ENCODE measurements around the gene DRC1.
"Not testable (repeated sequence)": the region's sequence is repeated elsewhere in the genome, so short reads cannot be mapped to it uniquely, and the experiment has no call there.

DRC1 gene

GRCh38 chr2:26463244-26464192, 61.8 kb downstream of the DRC1 start:
- no peak for DNase-seq (ENCODE audit: low spot score)

- DNase-seq (ENCODE audit: low spot score): no peak
These were observed 62.9 kb downstream of the DRC1 start for GRCh38 chr2:26464390-26465265.

GRCh38 chr2:26465266-26465925, 63.7 kb downstream of the DRC1 start:
- no peak for DNase-seq (ENCODE audit: low spot score)

- no peak for DNase-seq (ENCODE audit: low spot score)
These were observed 64.3 kb downstream of the DRC1 start for GRCh38 chr2:26465981-26466471.

- no peak for DNase-seq (ENCODE audit: low spot score)
These were observed 65.1 kb downstream of the DRC1 start for GRCh38 chr2:26466662-26467310.

- DNase-seq (ENCODE audit: low spot score): not testable (repeated sequence)
These were observed 66.8 kb downstream of the DRC1 start for GRCh38 chr2:26468544-26468943.

- no peak for DNase-seq (ENCODE audit: low spot score)
These were observed 67.5 kb downstream of the DRC1 start for GRCh38 chr2:26469092-26469710.

- no peak for DNase-seq (ENCODE audit: low spot score)
These were observed 68.2 kb downstream of the DRC1 start for GRCh38 chr2:26469955-26470354.

GRCh38 chr2:26470601-26471260, 69.0 kb downstream of the DRC1 start:
- no peak for DNase-seq (ENCODE audit: low spot score)

- no peak for DNase-seq (ENCODE audit: low spot score)
These were observed 69.6 kb downstream of the DRC1 start for GRCh38 chr2:26471289-26471688.

- no peak for DNase-seq (ENCODE audit: low spot score)
These were observed 70.3 kb downstream of the DRC1 start for GRCh38 chr2:26471766-26472706.

GRCh38 chr2:26472821-26473655, 71.3 kb downstream of the DRC1 start:
- no peak for DNase-seq (ENCODE audit: low spot score)

- DNase-seq (ENCODE audit: low spot score): no peak
These were observed 72.1 kb downstream of the DRC1 start for GRCh38 chr2:26473796-26474195.

- no peak for DNase-seq (ENCODE audit: low spot score)
These were observed 72.6 kb downstream of the DRC1 start for GRCh38 chr2:26474261-26474785.

- DNase-seq (ENCODE audit: low spot score): no peak
These were observed 73.3 kb downstream of the DRC1 start for GRCh38 chr2:26475037-26475436.

- no peak for DNase-seq (ENCODE audit: low spot score)
These were observed 74.2 kb downstream of the DRC1 start for GRCh38 chr2:26475832-26476501.

- DNase-seq (ENCODE audit: low spot score): no peak
These were observed 75.6 kb downstream of the DRC1 start for GRCh38 chr2:26477126-26477910.
